Upper lobe of left lung (tissue), 6 donors: Measurements from ENCODE around the gene MARCHF9. TPM values are rescaled to one million over a fixed set of nuclear protein-coding genes. Genes with fewer than 3 reads are reported as not detected.
"Not testable (repeated sequence)": the region's sequence is repeated elsewhere in the genome, so short reads cannot be mapped to it uniquely, and the experiment has no call there.

Experiments used
- ATAC-seq, 2 donors: fragments of 200-7000 bp; cut with Tn5 transposase; one replicate each; pipeline ENCODE4 v1.9.1; 2022; ENCODE audit warnings: mild to moderate bottlenecking in 2 of 2, moderate library complexity in 2 of 2; ENCODE audit not compliant: low FRiP score in 2 of 2
- DNase-seq, 2 donors: peaks; one replicate each; pipeline ENCODE4 v3.0.0-alpha.2; 2019 to 2020
- H3K27ac ChIP-seq, 4 donors: fragments of 200-600 bp; sonication (generic); one replicate each; pipeline ENCODE4 v1.5.1; 2016 to 2019
- H3K27me3 ChIP-seq, 4 donors: fragments of 200-600 bp; sonication (generic); one replicate each; pipeline ENCODE4 v1.5.1; 2017 to 2019
- H3K36me3 ChIP-seq, 4 donors: fragments of 200-600 bp; sonication (generic); one replicate each; pipeline ENCODE4 v1.5.1; 2016 to 2019
- H3K4me1 ChIP-seq, 4 donors: fragments of 200-600 bp; sonication (generic); one replicate each; pipeline ENCODE4 v1.5.1; 2018 to 2019
- H3K4me3 ChIP-seq, 4 donors: fragments of 200-600 bp; sonication (generic); one replicate each; pipeline ENCODE4 v1.5.1; 2017 to 2019; ENCODE audit warnings: mild to moderate bottlenecking in 2 of 4, moderate library complexity in 1 of 4
- H3K9me3 ChIP-seq, 4 donors: fragments of 200-600 bp; sonication (generic); one replicate each; pipeline ENCODE4 v1.5.1; 2018 to 2019
- CTCF ChIP-seq, 6 experiments: fragments of 450-650 bp in 4 of 6; fragments of 200-600 bp in 2 of 6; sonication (generic) in 2 of 6; IDR thresholded peaks; one replicate each; pipeline ENCODE4 v1.5.1; 2016 to 2019; ENCODE audit warnings: antibody characterized with exemption in 6 of 6
- EP300 ChIP-seq, 4 donors: sonication (generic); formaldehyde crosslinking; IDR thresholded peaks; one replicate each; pipeline ENCODE4 v1.5.1; 2017; ENCODE audit warnings: antibody characterized with exemption in 4 of 4, control low read depth in 2 of 4
- POLR2A ChIP-seq, 4 donors: fragments of 450-650 bp; IDR thresholded peaks; one replicate each; pipeline ENCODE4 v1.5.1; 2016 to 2017; ENCODE audit warnings: antibody characterized with exemption in 4 of 4, mild to moderate bottlenecking in 2 of 4
- POLR2AphosphoS5 ChIP-seq, 2 donors: sonication (generic); formaldehyde crosslinking; IDR thresholded peaks; one replicate each; pipeline ENCODE4 v1.5.1; 2017; ENCODE audit warnings: antibody characterized with exemption in 2 of 2
- WGBS, 2 donors: methylation state at CpG; one replicate each; pipeline ENCODE4 v1.1.5; 2017 to 2018; 5-methylcytosine and 5-hydroxymethylcytosine counted together
- total RNA-seq, 6 donors: library from RNA; depleted of rRNA in 4 of 6; stranded (reverse); fragments of >200 nt in 4 of 6; gene quantifications; one replicate each; pipeline versions ENCODE4 v1.1.0 to v1.2.1, GENCODE V29; 2016 to 2021
- donor health status: DM: no; HTN: no; CAD: no; lungs with moderate emphysema.
- donor health status: DM: no; HTN: yes; CAD: no; lungs with severe emphysema.

MARCHF9 gene
- total RNA-seq, 6 donors from 2014 or later = 15.4 to 36.7 (median 21.3) TPM

DNA sequence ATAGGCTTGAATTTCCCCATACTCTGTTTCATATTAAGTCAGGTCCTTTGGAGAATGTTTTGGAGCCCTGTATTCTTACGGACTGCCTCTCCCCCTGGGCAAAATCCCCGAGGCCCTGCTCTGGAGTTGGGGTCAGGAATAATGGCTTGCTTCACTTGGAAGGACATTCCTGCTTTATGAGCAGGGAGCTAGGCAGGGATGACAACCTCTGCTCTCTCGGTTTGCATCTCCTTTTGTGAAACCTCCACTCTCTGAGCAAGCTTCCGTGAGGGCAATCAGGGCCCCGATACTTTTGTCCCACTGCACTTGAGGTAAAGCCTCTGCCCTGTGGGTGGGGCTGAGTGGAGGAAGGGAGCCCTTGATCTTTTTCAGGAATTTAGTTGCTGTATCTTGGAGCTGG, 41.7 kb upstream of the MARCHF9 start:
- ATAC-seq (no peak), DNase-seq (no peak)
- peaks cover 18 to 76% (median 32%) of the 10 kb centered on the region in 4 donors for H3K36me3 ChIP-seq
- WGBS, 2 donors = 96 to 100% methylated on average over 4 to 5 of the region's 5 CpGs
- no peaks in the 10 kb centered on the region for H3K9me3 ChIP-seq
- H3K4me1 ChIP-seq = no peaks in the 10 kb centered on the region
- no peak overlapping the region for H3K4me3 ChIP-seq
- H3K27ac ChIP-seq = no peak overlapping the region
- no peaks in the 10 kb centered on the region for H3K27me3 ChIP-seq
- TF ChIP-seq CTCF (IDR thresholded peaks at IDR 0.05) (no peak), POLR2AphosphoS5 (IDR thresholded peaks at IDR 0.05) (no peak), EP300 (IDR thresholded peaks at IDR 0.05) (no peak), POLR2A (IDR thresholded peaks at IDR 0.05) (no peak)

DNA sequence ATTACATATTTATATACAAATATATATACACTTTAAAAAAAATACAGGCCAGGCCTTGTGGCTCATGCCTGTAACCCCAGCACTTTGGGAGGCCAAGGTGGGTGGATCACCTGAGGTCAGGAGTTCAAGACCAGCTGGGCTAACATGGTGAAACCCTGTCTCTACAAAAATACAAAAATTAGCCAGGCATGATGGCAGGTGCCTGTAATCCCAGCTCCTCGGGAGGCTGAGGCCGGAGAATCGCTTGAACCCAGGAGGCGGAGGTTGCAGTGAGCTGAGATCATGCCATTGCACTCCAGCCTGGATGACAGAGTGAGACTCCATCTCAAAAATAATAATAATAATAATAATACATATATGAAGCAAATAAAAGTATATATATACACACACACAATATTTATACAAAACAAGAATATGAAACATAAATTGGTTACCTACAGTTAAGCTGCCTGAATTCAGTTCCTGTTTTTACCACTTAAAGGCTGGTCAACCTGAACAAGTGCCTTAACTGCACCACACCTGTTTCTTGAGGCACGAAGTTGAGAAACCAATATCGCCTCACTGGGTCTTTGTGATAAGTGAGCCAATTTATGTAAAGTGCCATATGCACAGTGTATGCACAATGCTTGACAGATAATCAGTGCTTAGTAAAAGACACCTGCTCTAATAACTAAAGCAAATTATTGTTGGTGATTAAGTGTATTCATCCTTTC, 39.7 kb upstream of the MARCHF9 start:
- H3K4me3 ChIP-seq, H3K9me3 ChIP-seq, H3K4me1 ChIP-seq, H3K27ac ChIP-seq, ATAC-seq, H3K27me3 ChIP-seq, DNase-seq: not testable (repeated sequence)
- WGBS, 2 donors = 92 to 97% methylated on average over 6 of the region's 6 CpGs
- peaks cover 33 to 91% (median 50%) of the 10 kb centered on the region in 4 donors for H3K36me3 ChIP-seq

DNA sequence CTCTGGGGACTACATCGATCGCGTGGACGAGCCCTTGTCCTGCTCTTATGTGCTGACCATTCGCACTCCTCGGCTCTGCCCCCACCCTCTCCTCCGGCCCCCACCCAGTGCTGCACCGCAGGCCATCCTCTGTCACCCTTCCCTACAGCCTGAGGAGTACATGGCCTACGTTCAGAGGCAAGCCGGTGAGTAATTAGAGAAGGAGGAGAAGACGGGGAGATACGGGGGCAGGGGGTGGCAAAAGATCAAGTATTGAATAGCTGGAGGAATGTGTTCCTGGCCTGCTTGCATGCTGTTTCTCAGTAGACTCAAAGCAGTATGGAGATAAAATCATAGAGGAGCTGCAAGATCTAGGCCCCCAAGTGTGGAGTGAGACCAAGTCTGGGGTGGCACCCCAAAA, 39.1 kb upstream of the MARCHF9 start:
- H3K9me3 ChIP-seq = no peaks in the 10 kb centered on the region
- TF ChIP-seq CTCF (IDR thresholded peaks at IDR 0.05) = no peak
- no peak for TF ChIP-seq POLR2AphosphoS5 (IDR thresholded peaks at IDR 0.05)
- TF ChIP-seq EP300 (IDR thresholded peaks at IDR 0.05) = no peak
- TF ChIP-seq POLR2A (IDR thresholded peaks at IDR 0.05) = no peak
- no peaks in the 10 kb centered on the region for H3K4me1 ChIP-seq
- no peaks in the 10 kb centered on the region for H3K27me3 ChIP-seq
- 97% methylated on average over 12 of the region's 12 CpGs for WGBS, 2 donors
- no peak for DNase-seq
- no peak overlapping the region for H3K27ac ChIP-seq
- ATAC-seq = no peak
- no peak overlapping the region for H3K4me3 ChIP-seq
- H3K36me3 ChIP-seq = peaks cover 33 to 93% (median 56%) of the 10 kb centered on the region in 4 donors

DNA sequence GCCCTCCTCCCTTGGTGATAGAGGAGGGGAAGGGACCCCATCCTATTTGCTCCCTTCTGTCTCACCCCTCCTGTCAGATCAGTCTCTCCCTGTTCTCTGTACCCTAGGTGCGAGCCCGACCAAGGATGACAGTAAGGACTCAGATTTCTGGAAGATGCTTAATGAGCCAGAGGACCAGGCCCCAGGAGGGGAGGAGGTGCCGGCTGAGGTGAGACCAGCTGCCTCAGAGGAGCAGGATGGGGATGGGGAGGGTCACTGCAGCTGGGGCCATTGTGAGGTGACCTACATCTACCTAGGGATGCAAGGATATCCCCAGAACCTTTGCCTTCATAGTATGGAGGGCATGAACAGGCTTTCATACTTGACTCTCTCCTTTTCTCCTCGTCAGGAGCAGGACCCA, 38.6 kb upstream of the MARCHF9 start:
- TF ChIP-seq EP300 (IDR thresholded peaks at IDR 0.05) (no peak), CTCF (IDR thresholded peaks at IDR 0.05) (no peak), POLR2AphosphoS5 (IDR thresholded peaks at IDR 0.05) (no peak), POLR2A (IDR thresholded peaks at IDR 0.05) (no peak)
- WGBS, 2 donors = 96 to 100% methylated on average over 1 to 4 of the region's 4 CpGs
- H3K36me3 ChIP-seq = peaks cover 33 to 98% (median 61%) of the 10 kb centered on the region in 4 donors

DNA sequence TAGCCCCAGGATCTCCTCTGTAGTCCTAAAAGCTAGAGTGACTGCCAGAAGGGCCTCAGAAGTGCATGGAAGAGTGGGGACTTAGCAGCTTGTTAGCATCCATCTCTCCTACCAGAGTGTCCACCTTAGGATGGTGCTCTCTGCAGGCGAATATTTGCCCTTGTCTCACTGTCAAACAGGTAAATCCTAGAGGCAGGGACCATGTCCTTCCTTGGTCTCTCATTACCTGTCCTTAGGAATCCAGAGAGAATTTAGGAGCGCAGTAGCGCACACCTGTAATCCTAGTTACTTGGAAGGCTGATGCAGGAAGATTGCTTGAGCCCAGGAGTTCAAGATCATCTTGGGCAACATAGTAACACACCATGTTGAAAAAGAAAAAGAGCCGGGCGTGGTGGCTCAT, 37.8 kb upstream of the MARCHF9 start:
- Histone ChIP-seq H3K27ac (no peak overlapping the region), H3K36me3 (peaks cover 33 to 100% (median 65%) of the 10 kb centered on the region in 4 donors), H3K27me3 (no peaks in the 10 kb centered on the region)

More for the DNA sequence above, 38.6 kb upstream of the MARCHF9 start:
- no peaks in the 10 kb centered on the region for H3K27me3 ChIP-seq
- no peaks in the 10 kb centered on the region for H3K9me3 ChIP-seq
- ATAC-seq (no peak), DNase-seq (no peak)
- H3K27ac ChIP-seq = no peak overlapping the region
- no peak overlapping the region for H3K4me3 ChIP-seq
- no peaks in the 10 kb centered on the region for H3K4me1 ChIP-seq

More for the DNA sequence above, 37.8 kb upstream of the MARCHF9 start:
- ATAC-seq = no peak
- Histone ChIP-seq H3K4me1 (no peaks in the 10 kb centered on the region), H3K4me3 (no peak overlapping the region), H3K9me3 (no peaks in the 10 kb centered on the region)
- DNase-seq = no peak
- TF ChIP-seq POLR2A (IDR thresholded peaks at IDR 0.05) (no peak), POLR2AphosphoS5 (IDR thresholded peaks at IDR 0.05) (no peak), EP300 (IDR thresholded peaks at IDR 0.05) (no peak)
- WGBS, 2 donors = 95 to 97% methylated on average over 5 of the region's 5 CpGs
